HG02678 (cell line): ENCODE data around the gene PCDHA5.

ENCODE experiments used
- ATAC-seq: cut with Tn5 transposase; IDR thresholded peaks from one replicate; pipeline ENCODE4 v1.9.1; 2021; ENCODE audit warnings: mild to moderate bottlenecking, moderate library complexity; ENCODE audit not compliant: unreplicated experiment

The PCDHA5 gene

DNA sequence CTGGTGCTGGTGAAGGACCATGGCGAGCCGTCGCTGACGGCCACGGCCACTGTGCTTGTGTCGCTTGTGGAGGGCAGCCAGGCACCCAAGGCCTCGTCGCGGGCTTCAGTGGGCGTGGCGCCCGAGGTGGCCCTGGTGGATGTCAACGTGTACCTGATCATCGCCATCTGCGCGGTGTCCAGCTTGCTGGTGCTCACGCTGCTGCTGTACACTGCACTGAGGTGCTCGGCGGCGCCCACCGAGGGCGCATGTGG is 36.5 kb downstream of the PCDHA5 start:
- no peak for ATAC-seq

DNA sequence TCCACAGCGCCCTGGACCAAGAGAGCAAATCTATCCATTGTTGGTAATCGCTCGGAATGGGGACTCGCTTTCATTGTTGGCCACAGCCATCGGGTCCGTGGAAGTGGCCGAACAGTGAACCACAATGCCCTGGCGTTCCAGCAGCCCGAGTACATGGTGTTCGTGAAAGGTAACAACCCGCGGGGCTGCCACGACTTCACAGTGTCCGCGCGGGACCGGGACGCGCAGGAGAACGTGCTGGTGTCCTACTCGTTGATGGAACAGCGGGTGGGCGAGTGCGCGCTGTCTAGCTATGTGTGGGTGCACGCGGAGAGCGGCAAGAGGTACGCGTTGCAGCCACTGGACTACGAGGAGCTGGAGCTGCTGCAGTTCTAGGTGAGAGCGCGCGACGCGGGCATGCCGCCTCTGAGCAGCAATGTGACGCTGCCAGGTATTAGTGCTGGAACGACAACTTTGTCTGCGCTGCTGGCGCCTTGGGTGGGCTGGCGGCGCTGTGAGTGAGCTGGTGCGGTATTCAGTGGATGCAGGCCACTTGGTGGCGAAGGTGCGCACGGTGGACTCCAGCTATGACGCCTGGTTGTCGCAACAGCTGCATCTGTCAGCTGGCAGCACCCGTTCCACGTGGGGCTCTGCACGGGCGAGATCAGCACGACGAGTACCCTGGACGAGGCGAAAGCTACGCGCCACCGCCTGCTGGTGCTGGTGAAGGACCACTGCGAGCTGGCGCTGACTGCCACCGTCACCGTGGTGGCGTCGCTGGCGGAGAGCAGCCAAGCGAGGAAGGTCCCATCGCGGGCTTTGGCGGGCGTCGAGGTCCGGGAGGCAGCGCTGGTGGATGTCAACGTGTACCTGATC is 41.3 kb downstream of the PCDHA5 start:
- ATAC-seq, result no peak

DNA sequence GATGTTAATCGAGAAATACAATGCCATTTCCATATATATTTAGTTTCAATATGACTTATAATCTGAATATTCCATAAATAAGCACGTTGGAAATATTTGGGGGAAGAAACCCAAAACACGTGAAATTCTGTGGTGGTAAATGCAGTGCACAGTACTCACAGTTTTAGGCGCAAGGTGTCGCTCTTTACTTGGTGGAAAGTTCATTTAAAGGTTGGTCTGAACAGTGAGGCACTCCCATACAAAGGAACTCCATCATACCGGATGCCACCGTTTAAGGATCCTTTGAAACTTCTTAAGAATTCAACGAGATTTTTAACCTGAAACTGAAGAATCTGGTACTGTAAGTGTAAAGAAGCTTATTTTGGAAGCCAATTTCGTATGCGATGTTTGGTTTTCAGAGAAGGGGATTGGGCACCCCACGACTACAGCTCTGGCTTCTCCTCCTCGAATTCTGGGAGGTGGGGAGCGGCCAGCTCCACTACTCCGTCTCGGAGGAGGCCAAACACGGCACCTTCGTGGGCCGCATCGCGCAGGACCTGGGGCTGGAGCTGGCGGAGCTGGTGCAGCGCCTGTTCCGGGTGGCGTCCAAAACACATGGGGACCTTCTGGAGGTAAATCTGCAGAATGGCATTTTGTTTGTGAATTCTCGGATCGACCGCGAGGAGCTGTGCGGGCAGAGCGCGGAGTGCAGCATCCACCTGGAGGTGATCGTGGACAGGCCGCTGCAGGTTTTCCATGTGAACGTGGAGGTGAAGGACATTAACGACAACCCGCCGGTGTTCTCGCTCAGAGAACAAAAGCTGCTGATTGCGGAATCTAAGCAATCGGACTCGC is 47.5 kb downstream of the PCDHA5 start, which contains the start of gene PCDHA11:
PCDHA11 (plus strand) TSS at position 237 of the 834 bp plus-strand sequence; CDS start at position 384, 147 bp downstream.
- ATAC-seq, result no peak

DNA sequence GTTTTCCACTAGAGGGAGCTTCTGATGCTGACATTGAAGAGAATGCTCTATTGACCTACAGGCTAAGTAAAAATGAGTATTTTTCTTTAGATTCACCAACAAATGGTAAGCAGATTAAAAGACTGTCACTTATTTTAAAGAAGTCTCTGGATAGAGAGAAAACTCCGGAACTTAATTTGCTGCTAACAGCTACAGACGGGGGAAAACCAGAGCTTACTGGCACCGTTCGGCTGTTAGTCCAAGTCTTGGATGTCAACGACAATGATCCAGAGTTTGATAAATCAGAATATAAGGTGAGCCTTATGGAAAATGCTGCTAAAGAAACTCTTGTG is 48.1 kb downstream of the PCDHA5 start:
- no peak for ATAC-seq

DNA sequence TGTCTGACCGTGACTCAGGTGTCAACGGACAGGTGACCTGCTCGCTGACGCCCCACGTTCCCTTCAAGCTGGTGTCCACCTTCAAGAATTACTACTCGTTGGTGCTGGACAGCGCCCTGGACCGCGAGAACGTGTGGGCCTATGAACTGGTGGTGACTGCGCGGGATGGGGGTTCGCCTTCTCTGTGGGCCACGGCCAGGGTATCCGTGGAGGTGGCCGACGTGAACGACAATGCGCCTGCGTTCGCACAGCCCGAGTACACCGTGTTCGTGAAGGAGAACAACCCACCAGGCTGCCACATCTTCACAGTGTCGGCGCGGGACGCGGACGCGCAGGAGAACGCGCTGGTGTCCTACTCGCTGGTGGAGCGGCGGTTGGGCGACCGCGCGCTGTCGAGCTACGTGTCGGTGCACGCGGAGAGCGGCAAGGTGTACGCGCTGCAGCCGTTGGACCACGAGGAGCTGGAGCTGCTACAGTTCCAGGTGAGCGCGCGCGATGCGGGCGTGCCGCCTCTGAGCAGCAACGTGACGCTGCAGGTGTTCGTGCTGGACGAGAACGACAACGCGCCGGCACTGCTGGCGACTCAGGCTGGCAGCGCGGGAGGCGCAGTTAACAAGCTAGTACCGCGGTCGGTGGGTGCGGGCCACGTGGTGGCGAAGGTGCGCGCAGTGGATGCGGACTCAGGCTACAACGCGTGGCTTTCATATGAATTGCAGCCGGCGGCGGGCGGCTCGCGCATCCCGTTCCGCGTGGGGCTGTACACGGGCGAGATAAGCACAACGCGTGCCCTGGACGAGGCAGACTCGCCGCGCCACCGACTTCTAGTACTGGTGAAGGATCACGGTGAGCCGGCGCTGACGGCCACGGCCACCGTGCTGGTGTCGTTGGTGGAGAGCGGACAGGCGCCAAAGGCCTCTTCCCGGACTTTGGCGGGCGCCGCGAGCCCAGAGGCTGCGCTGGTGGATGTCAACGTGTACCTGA is 49.1 kb downstream of the PCDHA5 start:
- no peak for ATAC-seq
